Liver (tissue), 3 donors: Measurements from ENCODE around the gene HID1.

Source experiments
- EGR1 ChIP-seq, 2 donors: IDR thresholded peaks; 2 replicates each; pipeline ENCODE4 v1.6.1; 2016 to 2018; ENCODE audit warnings: antibody characterized with exemption in 2 of 2, low read depth in 2 of 2
- MAX ChIP-seq: IDR thresholded peaks from 2 replicates; pipeline ENCODE4 v1.6.1; 2016; ENCODE audit warnings: antibody characterized with exemption
- NR2F2 ChIP-seq: IDR thresholded peaks from 2 replicates; pipeline ENCODE4 v1.6.1; 2016; ENCODE audit warnings: antibody characterized with exemption
- TAF1 ChIP-seq: conservative IDR thresholded peaks from 2 replicates; pipeline ENCODE4 v1.6.1; 2016; ENCODE audit warnings: antibody characterized with exemption, mild to moderate bottlenecking
- YY1 ChIP-seq: IDR thresholded peaks from 2 replicates; pipeline ENCODE4 v1.6.1; 2016; ENCODE audit warnings: antibody characterized with exemption, mild to moderate bottlenecking
- ZBTB33 ChIP-seq: IDR thresholded peaks from 2 replicates; pipeline ENCODE4 v1.6.1; 2016; ENCODE audit warnings: antibody characterized with exemption
- TF ChIP-seq, protein P1 (sequence below): fragments of 150-350 bp; IDR thresholded peaks from 2 replicates; pipeline ENCODE4 v1.5.1; 2017; ENCODE audit warnings: improper control_type of control experiment, low read depth, low read length; ENCODE audit not compliant: missing input control
- TF ChIP-seq, protein P2 (sequence below): IDR thresholded peaks from 2 replicates; pipeline ENCODE4 v1.6.1; 2016; ENCODE audit warnings: antibody characterized with exemption, mild to moderate bottlenecking
- donor health status: healthy.
- donor health status: healthy.

DNA sequence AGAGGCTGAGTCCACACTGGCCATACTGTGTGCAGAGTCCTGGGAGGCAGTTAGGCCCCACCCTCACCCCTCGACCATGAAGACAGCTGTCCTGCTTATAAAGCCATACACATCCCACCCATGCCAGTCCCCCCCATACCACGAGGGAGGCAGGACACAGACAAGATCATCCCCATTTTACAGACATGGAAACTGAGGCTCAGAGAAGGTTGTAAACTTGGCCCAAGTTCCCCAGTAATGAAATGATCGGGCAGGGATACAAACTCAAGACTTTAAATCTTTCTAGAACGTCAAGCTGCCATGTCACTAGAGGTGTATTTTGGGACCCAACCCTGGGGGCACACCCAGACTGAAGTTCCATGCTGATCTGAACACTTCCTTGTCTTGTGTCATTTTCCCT, 16.5 kb downstream of the HID1 start:
- TF ChIP-seq, protein P1, sequence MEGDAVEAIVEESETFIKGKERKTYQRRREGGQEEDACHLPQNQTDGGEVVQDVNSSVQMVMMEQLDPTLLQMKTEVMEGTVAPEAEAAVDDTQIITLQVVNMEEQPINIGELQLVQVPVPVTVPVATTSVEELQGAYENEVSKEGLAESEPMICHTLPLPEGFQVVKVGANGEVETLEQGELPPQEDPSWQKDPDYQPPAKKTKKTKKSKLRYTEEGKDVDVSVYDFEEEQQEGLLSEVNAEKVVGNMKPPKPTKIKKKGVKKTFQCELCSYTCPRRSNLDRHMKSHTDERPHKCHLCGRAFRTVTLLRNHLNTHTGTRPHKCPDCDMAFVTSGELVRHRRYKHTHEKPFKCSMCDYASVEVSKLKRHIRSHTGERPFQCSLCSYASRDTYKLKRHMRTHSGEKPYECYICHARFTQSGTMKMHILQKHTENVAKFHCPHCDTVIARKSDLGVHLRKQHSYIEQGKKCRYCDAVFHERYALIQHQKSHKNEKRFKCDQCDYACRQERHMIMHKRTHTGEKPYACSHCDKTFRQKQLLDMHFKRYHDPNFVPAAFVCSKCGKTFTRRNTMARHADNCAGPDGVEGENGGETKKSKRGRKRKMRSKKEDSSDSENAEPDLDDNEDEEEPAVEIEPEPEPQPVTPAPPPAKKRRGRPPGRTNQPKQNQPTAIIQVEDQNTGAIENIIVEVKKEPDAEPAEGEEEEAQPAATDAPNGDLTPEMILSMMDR: no peak
- TF ChIP-seq ZBTB33 (no peak), YY1 (no peak), MAX (no peak), EGR1 (IDR thresholded peaks at IDR 0.05; ENCODE audit: low read depth in 2 of 2) (no peak), TAF1 (no peak), NR2F2 (no peak)
- TF ChIP-seq, protein P2, sequence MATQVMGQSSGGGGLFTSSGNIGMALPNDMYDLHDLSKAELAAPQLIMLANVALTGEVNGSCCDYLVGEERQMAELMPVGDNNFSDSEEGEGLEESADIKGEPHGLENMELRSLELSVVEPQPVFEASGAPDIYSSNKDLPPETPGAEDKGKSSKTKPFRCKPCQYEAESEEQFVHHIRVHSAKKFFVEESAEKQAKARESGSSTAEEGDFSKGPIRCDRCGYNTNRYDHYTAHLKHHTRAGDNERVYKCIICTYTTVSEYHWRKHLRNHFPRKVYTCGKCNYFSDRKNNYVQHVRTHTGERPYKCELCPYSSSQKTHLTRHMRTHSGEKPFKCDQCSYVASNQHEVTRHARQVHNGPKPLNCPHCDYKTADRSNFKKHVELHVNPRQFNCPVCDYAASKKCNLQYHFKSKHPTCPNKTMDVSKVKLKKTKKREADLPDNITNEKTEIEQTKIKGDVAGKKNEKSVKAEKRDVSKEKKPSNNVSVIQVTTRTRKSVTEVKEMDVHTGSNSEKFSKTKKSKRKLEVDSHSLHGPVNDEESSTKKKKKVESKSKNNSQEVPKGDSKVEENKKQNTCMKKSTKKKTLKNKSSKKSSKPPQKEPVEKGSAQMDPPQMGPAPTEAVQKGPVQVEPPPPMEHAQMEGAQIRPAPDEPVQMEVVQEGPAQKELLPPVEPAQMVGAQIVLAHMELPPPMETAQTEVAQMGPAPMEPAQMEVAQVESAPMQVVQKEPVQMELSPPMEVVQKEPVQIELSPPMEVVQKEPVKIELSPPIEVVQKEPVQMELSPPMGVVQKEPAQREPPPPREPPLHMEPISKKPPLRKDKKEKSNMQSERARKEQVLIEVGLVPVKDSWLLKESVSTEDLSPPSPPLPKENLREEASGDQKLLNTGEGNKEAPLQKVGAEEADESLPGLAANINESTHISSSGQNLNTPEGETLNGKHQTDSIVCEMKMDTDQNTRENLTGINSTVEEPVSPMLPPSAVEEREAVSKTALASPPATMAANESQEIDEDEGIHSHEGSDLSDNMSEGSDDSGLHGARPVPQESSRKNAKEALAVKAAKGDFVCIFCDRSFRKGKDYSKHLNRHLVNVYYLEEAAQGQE: no peak
